ENCODE data around the gene RALGPS1. TPM values are rescaled to one million over a fixed set of nuclear protein-coding genes. Genes with fewer than 3 reads are reported as not detected.

The RALGPS1 gene
- total RNA-seq, 2 experiments from 2014 or later = 1.9 to 2.2 TPM

DNA sequence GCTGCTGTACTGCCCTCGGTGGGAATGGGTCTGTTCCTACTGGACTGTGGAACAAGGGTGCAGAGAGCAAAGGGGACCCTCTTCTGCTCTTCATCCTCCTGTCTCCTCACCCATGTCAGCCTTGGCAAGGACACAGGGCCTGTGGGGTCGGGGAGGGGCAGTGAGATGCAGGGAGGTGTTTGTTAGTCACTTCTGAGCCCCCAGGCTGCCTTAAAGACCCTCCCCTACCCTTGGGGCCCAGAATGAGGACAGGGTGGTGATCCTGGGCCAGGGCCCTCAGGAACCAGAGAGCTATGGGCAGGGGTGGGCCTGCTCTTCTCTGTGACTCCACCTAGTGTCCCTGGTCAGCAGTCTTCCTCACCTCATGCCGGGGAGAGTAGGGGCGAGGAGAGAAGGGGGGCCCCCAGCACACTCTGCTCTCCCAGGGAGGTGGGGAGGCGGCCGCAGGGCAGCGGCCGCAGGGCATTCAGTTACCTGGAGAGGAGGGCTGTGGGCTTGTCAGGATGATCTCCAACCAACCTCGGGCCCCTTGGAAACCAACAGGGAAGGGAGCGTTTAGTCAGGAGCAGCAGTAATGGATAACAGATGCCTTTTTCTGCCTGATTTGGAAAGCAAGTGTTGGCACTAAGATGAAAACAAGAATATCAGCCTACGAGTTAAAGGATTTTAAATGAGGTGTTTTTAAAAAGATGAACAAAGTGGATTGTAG is 288.0 kb downstream of the RALGPS1 start:
- Mint-ChIP-seq H3K9me3 (no peaks in the 10 kb centered on the region), H3K27ac (no peak overlapping the region), H3K4me3 (no peak overlapping the region), H3K4me1 (peaks cover 6% of the 10 kb centered on the region), H3K36me3 (ENCODE audit: low read depth) (no peaks in the 10 kb centered on the region), H3K27me3 (peaks cover 1% of the 10 kb centered on the region)
- no peak for DNase-seq
- POLR2A ChIA-PET = no interaction called here
- CTCF ChIA-PET = no interaction called here

DNA sequence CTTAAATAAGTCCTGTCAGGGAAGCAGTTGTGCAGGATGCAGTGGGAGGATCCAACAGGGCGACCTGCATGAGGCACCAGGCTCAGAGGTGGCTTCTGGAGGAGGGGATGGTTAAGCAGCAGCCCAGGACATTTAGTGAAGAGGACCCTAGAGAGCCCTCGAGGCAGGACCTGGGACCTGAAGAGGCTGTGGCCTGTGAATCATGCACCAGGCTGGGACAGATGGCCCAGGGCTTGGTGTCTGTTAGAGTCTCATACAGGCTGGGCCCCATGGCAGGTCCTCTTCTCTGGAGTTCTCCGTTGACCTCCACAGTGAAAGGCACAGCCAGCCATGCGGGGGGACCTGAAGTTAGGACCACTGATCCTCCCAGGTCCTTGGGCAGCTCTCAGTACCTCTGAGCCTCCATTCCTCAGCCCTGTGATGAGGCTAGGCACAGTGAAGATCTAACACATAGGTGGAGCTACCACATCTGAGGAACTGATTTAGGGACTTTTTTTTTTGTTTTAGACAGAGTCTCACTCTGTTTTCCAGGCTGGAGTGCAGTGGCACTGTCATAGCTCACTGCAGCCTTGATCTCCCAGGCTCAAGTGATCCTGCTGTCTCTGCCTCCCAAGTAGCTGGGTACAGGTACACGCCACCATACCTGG is 289.2 kb downstream of the RALGPS1 start:
- ChIA-PET POLR2A (no interaction called here), CTCF (interaction anchor here (0.7 to 2.5 kb wide), 4 partner anchors 9 to 263 kb away, joined by 3 to 8 read pairs (median 4); no protein-coding TSS in a partner anchor)
- H3K4me1 Mint-ChIP-seq = peaks cover 4% of the 10 kb centered on the region
- no peaks in the 10 kb centered on the region for H3K36me3 Mint-ChIP-seq (ENCODE audit: low read depth)
- no peak for DNase-seq
- no peaks in the 10 kb centered on the region for H3K9me3 Mint-ChIP-seq
- H3K27me3 Mint-ChIP-seq = peaks cover 1% of the 10 kb centered on the region
- H3K27ac Mint-ChIP-seq = peak overlapping the region; percentile 17
- no peak overlapping the region for H3K4me3 Mint-ChIP-seq

DNA sequence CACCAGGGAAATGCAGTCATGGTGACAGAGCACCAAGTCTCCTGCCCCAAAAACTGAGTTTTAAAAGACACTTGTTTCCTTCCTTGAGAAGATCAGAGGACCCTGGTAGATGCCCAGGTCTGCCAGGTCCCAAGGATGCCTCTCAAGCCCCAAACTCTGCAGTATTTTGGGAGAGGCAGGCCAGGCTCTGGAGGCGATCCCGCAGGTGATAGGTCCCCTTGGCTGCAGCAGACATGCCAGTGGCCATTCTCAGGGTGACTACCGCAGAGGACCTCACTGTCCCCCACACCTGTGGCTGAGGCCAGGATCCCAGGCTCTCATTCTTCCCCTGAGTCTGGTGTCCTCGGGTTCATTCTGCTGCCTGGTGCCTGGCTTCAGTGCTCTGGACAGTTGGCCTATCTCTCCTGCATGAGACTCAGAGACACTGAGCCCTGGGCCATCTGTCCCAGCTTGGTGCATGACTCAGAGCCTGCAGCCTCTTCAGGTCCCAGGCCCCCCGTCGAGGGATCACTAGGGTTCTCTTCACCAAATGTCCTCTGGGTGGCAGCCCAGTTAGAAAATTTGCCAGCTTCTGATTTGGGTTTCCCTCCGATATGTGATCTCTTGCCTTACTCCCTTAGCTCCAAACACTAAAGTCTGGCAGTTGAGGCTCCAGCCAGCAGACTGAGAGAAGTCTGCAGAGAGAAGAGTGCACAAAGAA is 290.3 kb downstream of the RALGPS1 start:
- CTCF ChIA-PET = interaction anchor here (1.2 to 2.5 kb wide), 3 partner anchors 10 to 264 kb away, joined by 3 to 8 read pairs (median 5); no protein-coding TSS in a partner anchor

DNA sequence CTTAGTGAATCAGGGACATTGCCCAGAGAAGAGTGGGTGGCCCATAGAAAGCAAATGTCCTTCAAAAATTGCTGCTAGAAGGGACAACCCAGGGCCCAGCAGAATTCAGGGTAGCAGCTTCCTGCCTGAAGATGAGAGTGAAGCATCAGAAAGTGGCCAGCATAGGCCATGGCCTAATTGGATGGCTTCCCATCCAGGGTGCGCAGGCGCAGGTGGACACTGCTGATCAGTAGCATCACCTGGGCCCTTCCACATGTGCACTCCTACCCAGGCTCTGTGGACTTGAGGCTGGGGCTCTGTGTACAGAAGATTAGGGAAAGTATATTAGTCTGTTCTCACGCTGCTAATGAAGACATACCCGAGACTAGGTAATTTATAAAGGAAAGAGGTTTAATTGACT is 291.4 kb downstream of the RALGPS1 start:
- H3K9me3 Mint-ChIP-seq = no peaks in the 10 kb centered on the region
- CTCF ChIA-PET = interaction anchor here (0.6 to 2.5 kb wide), 2 partner anchors 265 to 316 kb away, joined by 3 to 8 read pairs; no protein-coding TSS in a partner anchor
- peaks cover 4% of the 10 kb centered on the region for H3K27me3 Mint-ChIP-seq
- H3K4me3 Mint-ChIP-seq = no peak overlapping the region
- no peak for DNase-seq
- POLR2A ChIA-PET = no interaction called here
- no peak overlapping the region for H3K27ac Mint-ChIP-seq
- H3K36me3 Mint-ChIP-seq (ENCODE audit: low read depth) = no peaks in the 10 kb centered on the region
- H3K4me1 Mint-ChIP-seq = peaks cover 1% of the 10 kb centered on the region

More for the DNA sequence above, 290.3 kb downstream of the RALGPS1 start:
- Mint-ChIP-seq H3K9me3 (no peaks in the 10 kb centered on the region), H3K4me3 (no peak overlapping the region), H3K36me3 (ENCODE audit: low read depth) (no peaks in the 10 kb centered on the region), H3K4me1 (peaks cover 1% of the 10 kb centered on the region), H3K27ac (no peak overlapping the region), H3K27me3 (peaks cover 1% of the 10 kb centered on the region)
- POLR2A ChIA-PET = no interaction called here
- DNase-seq = no peak

DNA sequence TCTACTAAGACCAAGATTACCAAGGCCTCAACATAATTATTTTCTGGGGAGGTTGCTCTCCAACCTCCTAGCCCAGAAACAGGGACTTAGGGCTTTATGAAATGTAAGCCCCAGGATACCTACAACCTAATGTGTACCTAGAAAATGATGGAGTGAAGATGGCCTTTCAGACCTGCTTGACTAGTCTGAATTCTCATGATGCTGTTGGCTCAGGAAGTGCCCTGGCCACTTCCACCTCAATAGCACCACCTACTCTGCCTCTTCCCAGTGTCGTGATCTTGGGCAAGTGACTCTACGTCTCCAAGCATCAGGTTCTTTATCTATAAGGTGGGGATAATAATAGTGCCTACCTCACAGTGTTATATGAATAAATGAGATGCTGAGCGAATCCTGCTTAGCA is 292.1 kb downstream of the RALGPS1 start:
- H3K4me1 Mint-ChIP-seq = peaks cover 1% of the 10 kb centered on the region
- DNase-seq = no peak
- peaks cover 4% of the 10 kb centered on the region for H3K27me3 Mint-ChIP-seq
- no peak overlapping the region for H3K4me3 Mint-ChIP-seq
- H3K36me3 Mint-ChIP-seq (ENCODE audit: low read depth) = no peaks in the 10 kb centered on the region
- CTCF ChIA-PET = no interaction called here
- H3K9me3 Mint-ChIP-seq = no peaks in the 10 kb centered on the region
- POLR2A ChIA-PET = no interaction called here
- H3K27ac Mint-ChIP-seq = no peak overlapping the region

DNA sequence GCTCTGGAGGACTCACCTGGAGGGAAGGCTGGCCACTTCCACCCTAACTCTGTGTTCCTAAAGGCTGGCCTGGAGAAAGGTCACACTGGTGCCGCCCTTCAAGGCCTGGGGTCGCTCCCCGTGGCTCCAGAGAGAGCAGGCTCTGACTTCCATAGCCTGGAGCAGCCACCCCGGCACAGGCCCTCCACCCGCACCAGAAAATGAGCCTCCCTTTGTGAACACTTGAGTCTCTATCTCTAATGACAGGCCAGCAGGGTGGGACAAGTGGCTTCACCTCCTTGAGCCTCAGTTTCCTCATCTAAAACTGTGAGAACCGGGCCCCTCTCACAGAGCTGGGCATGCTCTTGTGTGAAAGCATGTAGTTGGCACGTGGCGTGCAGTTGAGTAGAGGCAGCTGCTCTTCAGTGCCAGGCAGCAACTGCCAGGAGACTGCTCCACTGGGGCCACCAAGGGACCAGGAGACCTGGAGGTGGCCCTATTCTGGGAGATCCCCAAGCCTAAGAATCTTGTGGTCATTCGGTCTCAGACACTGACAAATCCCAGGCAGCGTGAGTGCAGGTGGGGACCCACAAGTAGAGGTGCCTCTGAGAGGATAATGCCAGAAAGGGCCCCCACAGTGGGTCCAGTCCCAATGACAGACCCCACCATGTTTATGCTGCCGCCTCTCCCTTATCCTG is 293.3 kb downstream of the RALGPS1 start:
- Mint-ChIP-seq H3K4me3 (no peak overlapping the region), H3K36me3 (ENCODE audit: low read depth) (no peaks in the 10 kb centered on the region), H3K27ac (no peak overlapping the region), H3K27me3 (peaks cover 4% of the 10 kb centered on the region), H3K9me3 (no peaks in the 10 kb centered on the region), H3K4me1 (peaks cover 1% of the 10 kb centered on the region)
- ChIA-PET CTCF (no interaction called here), POLR2A (no interaction called here)
- DNase-seq = no peak

DNA sequence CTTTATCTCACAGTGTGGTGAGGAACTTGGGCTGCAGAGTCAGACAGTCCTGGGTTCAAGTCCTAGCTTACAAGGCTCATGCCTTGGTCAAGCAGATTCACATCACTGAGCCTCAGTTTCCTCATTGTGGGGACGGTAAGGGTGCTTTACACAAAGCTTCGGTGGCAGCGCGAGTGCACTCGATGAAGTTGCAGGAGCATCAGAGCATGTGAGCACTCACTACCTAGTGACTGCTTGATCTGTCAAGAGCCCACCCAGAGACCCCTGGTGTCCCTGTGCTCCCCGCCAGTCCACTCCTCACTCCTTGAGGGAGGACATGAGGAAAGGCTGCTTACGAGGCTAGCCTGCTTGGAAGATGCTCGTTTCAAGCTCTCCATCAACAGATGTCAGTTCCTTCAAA is 293.8 kb downstream of the RALGPS1 start:
- H3K36me3 Mint-ChIP-seq (ENCODE audit: low read depth) = no peaks in the 10 kb centered on the region
- no peak overlapping the region for H3K27ac Mint-ChIP-seq
- H3K4me3 Mint-ChIP-seq = no peak overlapping the region
- peaks cover 1% of the 10 kb centered on the region for H3K4me1 Mint-ChIP-seq
- H3K9me3 Mint-ChIP-seq = no peaks in the 10 kb centered on the region
- POLR2A ChIA-PET = no interaction called here
- CTCF ChIA-PET = no interaction called here
- peaks cover 4% of the 10 kb centered on the region for H3K27me3 Mint-ChIP-seq
- no peak for DNase-seq

DNA sequence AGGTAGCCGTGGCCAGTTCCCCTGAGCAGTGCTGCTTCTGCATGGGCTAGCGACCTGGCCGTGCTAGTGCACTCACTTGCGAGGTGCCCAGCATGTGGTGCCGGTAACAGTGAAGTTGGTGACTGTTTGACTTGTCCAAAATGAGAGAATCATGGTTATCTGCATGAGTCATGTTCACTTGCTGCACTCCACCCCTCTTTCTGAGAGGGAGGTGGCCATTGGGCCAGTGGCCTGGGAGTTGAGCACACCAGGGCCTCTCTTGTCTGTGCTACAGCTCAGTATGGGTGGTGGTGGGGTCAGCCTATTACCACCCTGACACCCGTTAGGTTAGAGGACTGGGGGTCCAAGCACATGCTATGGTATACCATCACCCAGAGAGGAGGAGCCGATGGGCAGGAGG is 294.6 kb downstream of the RALGPS1 start:
- peaks cover 6% of the 10 kb centered on the region for H3K27me3 Mint-ChIP-seq
- CTCF ChIA-PET = no interaction called here
- H3K27ac Mint-ChIP-seq = no peak overlapping the region
- H3K9me3 Mint-ChIP-seq = no peaks in the 10 kb centered on the region
- H3K4me1 Mint-ChIP-seq = peaks cover 1% of the 10 kb centered on the region
- no peaks in the 10 kb centered on the region for H3K36me3 Mint-ChIP-seq (ENCODE audit: low read depth)
- no peak for DNase-seq
- no peak overlapping the region for H3K4me3 Mint-ChIP-seq
- POLR2A ChIA-PET = no interaction called here

DNA sequence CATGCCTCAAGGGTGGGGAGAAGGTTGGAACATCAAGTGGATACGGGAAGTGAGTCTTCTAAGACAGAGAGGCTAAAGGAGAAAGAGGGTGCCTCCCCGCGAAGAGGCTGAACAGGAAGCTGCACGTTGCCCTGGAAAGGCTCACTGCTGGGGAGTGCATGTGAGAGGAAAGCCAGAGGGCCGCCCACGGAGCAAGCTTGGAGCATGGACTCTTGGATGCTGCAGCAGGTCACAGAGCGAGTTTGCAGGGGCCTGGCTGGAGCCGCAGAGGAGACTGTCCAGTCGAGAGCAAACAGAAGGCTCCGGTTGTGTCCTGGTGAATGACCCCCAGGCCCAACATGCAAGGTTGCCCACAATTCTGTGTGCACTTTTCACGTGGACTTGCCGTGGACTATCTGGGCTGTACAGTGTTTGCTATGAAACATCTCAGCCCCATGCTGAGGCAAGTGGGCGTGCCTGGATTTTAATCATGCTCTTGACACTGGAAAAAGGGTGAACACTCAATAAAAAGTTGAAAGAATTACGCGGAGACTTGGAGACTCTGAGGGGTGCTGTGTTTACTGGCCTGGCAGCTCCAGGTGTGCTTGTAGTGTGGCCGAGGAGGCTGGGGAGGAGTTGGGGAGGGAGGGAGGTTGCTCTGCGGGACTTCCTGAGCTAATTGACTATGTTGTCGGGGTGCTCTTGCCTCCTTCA is 295.5 kb downstream of the RALGPS1 start:
- ChIA-PET CTCF (interaction anchor here (1.0 to 1.7 kb wide), 5 partner anchors 9 to 249 kb away, joined by 3 to 7 read pairs (median 4); no protein-coding TSS in a partner anchor), POLR2A (no interaction called here)
- H3K4me1 Mint-ChIP-seq = peaks cover 3% of the 10 kb centered on the region
- H3K27me3 Mint-ChIP-seq = peaks cover 5% of the 10 kb centered on the region
- DNase-seq = no peak
- H3K27ac Mint-ChIP-seq = no peak overlapping the region
- H3K9me3 Mint-ChIP-seq = no peaks in the 10 kb centered on the region
- H3K4me3 Mint-ChIP-seq = no peak overlapping the region
- H3K36me3 Mint-ChIP-seq (ENCODE audit: low read depth) = no peaks in the 10 kb centered on the region

DNA sequence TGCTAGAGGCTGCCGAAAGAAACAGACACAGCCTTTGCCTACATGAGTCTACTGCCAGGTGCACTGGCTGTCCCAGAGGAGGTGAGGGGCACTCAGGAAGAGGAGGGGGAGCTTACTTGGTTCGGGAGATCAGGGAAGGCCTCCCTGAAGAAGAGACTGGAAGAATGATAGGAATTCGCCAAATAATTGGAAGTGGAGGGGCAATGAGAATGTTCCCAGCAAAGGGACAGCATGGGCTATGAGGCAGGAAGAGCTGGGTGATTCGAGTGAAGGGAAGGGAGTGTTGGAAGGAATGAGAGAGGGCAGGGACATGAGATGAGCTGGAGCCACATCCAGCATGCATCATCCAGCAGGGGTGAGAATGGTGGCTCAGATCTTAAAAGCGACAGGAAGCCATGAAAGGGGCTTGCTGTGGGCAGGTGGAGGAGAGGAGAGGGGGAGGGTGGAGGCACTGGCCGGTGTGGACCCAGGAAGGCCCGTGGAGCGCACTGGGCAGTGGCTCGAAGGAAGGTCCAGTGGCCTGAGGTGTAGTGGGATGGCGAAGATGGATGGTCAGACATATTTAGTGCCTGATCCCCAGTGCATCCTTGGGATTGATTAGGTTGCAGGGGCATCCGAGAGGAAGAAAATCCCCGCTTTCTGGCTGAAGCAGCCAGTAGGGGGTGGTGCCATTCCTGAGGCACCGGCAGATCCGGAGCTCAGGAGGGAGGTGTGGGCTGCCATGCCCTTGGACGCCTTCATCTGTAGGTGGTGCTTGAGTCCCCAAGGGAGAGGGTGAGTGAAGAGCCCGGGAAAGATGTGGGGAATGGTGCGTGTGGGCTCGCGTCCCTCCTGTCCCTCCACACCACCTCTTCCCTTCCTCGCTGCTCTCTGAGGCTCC is 296.5 kb downstream of the RALGPS1 start:
- CTCF ChIA-PET = interaction anchor here (1.0 to 1.7 kb wide), 5 partner anchors 10 to 250 kb away, joined by 3 to 7 read pairs (median 4); no protein-coding TSS in a partner anchor
- no peak overlapping the region for H3K27ac Mint-ChIP-seq

DNA sequence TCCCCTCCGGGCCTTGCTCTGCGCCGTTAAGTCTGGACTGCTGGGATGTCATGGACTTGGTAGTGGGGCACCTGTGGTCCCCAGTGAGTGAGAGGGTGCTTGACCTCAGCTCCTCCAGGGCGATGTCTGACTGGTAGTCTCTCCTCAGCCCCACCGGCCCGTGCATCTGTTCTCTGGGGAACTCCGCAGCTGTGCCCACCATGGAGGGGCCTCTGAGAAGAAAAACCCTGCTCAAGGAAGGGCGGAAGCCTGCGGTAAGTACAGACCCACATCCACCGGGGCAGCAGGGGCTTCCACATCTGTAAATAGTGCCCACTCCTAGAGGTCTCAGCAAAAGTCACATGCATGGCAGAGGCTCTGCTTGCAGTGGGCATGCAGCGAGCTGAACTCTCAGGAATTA is 297.4 kb downstream of the RALGPS1 start:
- ChIA-PET POLR2A (no interaction called here), CTCF (interaction anchor here (1.4 kb wide), 1 partner anchor 44 kb away, joined by 4 read pairs; no protein-coding TSS in a partner anchor)
- peaks cover 8% of the 10 kb centered on the region for H3K27me3 Mint-ChIP-seq
- H3K4me1 Mint-ChIP-seq = peaks cover 1% of the 10 kb centered on the region
- no peaks in the 10 kb centered on the region for H3K36me3 Mint-ChIP-seq (ENCODE audit: low read depth)
- DNase-seq = no peak
- H3K27ac Mint-ChIP-seq = no peak overlapping the region
- no peak overlapping the region for H3K4me3 Mint-ChIP-seq
- no peaks in the 10 kb centered on the region for H3K9me3 Mint-ChIP-seq

More for the DNA sequence above, 296.5 kb downstream of the RALGPS1 start:
- H3K9me3 Mint-ChIP-seq = no peaks in the 10 kb centered on the region
- H3K36me3 Mint-ChIP-seq (ENCODE audit: low read depth) = no peaks in the 10 kb centered on the region
- H3K4me3 Mint-ChIP-seq = no peak overlapping the region
- POLR2A ChIA-PET = no interaction called here
- DNase-seq = no peak
- H3K27me3 Mint-ChIP-seq = peaks cover 5% of the 10 kb centered on the region
- peaks cover 3% of the 10 kb centered on the region for H3K4me1 Mint-ChIP-seq

DNA sequence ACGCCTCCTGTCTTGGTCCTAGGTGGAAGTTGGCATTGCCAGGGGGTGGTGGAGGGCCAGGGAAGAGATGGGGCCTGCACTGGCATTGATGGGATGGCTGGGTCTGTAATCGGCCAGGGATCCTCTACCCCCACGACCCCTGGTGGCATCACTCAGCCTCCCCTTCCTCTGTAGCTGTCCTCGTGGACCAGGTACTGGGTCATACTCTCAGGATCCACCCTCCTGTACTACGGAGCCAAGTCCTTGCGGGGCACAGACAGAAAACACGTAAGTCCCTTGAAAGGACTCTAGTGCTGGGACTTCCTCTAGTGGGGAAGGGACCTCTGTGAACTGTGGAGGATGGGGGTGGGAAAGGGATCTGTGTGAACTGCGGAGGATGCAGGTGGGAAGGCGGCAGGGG is 297.9 kb downstream of the RALGPS1 start:
- ChIA-PET POLR2A (no interaction called here), CTCF (no interaction called here)
- Mint-ChIP-seq H3K9me3 (no peaks in the 10 kb centered on the region), H3K36me3 (ENCODE audit: low read depth) (no peaks in the 10 kb centered on the region), H3K27me3 (peaks cover 8% of the 10 kb centered on the region), H3K4me1 (peaks cover 1% of the 10 kb centered on the region), H3K27ac (no peak overlapping the region), H3K4me3 (no peak overlapping the region)
- no peak for DNase-seq
